Left lung (tissue), 10 donors: ENCODE measurements around the gene IGF1R. TPM values are rescaled to one million over a fixed set of nuclear protein-coding genes. Genes with fewer than 3 reads are reported as not detected.

Source experiments
- ATAC-seq: fragments of 200-7000 bp; cut with Tn5 transposase; one replicate; pipeline ENCODE4 v1.9.1; 2020; ENCODE audit warnings: moderate library complexity
- DNase-seq, 4 donors: peaks; one replicate each; pipeline ENCODE4 v3.0.0-alpha.2; 2013 to 2020
- H3K27ac ChIP-seq, 2 donors: fragments of 200-600 bp; sonication (generic) in 1 of 2; one replicate each; pipeline versions ENCODE4 v1.5.0 to v1.8.0; 2020 to 2021
- H3K27me3 ChIP-seq, 2 donors: fragments of 200-600 bp; sonication (generic) in 1 of 2; one replicate each; pipeline versions ENCODE4 v1.5.0 to v1.8.0; 2020 to 2021
- H3K36me3 ChIP-seq, 2 donors: fragments of 200-600 bp; sonication (generic) in 1 of 2; one replicate each; pipeline versions ENCODE4 v1.5.0 to v1.8.0; 2020 to 2021
- H3K4me1 ChIP-seq, 2 donors: fragments of 200-600 bp; one replicate each; pipeline ENCODE4 v1.8.0; 2021
- H3K4me3 ChIP-seq, 2 donors: fragments of 200-600 bp; sonication (generic) in 1 of 2; one replicate each; pipeline versions ENCODE4 v1.5.0 to v1.8.0; 2020 to 2021; ENCODE audit warnings: mild to moderate bottlenecking in 1 of 2
- H3K9me3 ChIP-seq, 2 donors: fragments of 200-600 bp; sonication (generic) in 1 of 2; one replicate each; pipeline versions ENCODE4 v1.5.0 to v1.8.0; 2020 to 2021
- CTCF ChIP-seq, 2 donors: fragments of 200-600 bp; sonication (generic) in 1 of 2; IDR thresholded peaks; one replicate each; pipeline versions ENCODE4 v1.5.0 to v1.8.0; 2021; ENCODE audit warnings: antibody characterized with exemption in 2 of 2
- intact Hi-C, 2 donors: fragments of 100-400 bp; cut with DNase I; formaldehyde crosslinking; loops; one replicate each; pipeline versions ENCODE4 v1.11.2 to v1.14.2; 2022
- polyA plus RNA-seq, 6 donors: library from polyadenylated mRNA; unstranded; fragments of 120-200 nt; gene quantifications; one replicate each; pipeline ENCODE4 v1.2.1, GENCODE V29; 2013; ENCODE audit not compliant: insufficient read length in 6 of 6
- total RNA-seq, 2 donors: library from RNA; stranded (reverse); fragmentation: NEBNext Ultra II Directional; extraction: Animal tissue kit (Norgen Biotek cat#: 25700); gene quantifications; one replicate each; pipeline ENCODE4 v1.2.1, GENCODE V29; 2021
- donor health status: DM: no; HTN: yes; CAD: no.
- donor health status: DM: no; HTN: no; CAD: no.

The IGF1R gene
- total and polyA plus RNA-seq, 8 donors: 32.0 to 41.0 (median 37.0) TPM

DNA sequence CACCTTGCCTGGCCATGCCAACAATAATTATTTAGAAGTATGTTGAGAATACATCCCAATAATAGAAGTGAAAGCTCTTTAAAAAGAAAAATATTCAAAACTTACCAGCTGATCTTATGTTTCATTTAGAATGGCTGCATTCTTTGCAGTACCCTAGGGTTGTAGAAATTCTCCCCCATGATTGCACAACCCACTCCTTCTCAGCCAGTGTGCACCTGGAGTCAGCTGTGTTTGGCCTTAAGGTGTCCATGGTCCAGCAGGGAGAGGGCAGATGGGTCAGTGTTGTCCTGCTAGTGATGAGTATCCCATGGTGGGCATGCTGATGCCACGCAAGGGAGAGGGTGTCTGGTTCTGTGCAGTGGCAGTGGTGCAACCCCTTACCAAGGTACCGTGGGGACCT lies 117.3 kb downstream of the IGF1R start:
- no peak overlapping the region for H3K4me3 ChIP-seq
- no peak for TF ChIP-seq CTCF (IDR thresholded peaks at IDR 0.05)
- H3K36me3 ChIP-seq: no peaks in the 10 kb centered on the region
- no peaks in the 10 kb centered on the region for H3K9me3 ChIP-seq
- DNase-seq: no peak
- H3K27ac ChIP-seq: no peak overlapping the region
- intact Hi-C loops: no loop called here
- ATAC-seq: no peak
- H3K27me3 ChIP-seq: no peaks in the 10 kb centered on the region
- H3K4me1 ChIP-seq: peaks cover 10 to 12% of the 10 kb centered on the region in 2 donors

DNA sequence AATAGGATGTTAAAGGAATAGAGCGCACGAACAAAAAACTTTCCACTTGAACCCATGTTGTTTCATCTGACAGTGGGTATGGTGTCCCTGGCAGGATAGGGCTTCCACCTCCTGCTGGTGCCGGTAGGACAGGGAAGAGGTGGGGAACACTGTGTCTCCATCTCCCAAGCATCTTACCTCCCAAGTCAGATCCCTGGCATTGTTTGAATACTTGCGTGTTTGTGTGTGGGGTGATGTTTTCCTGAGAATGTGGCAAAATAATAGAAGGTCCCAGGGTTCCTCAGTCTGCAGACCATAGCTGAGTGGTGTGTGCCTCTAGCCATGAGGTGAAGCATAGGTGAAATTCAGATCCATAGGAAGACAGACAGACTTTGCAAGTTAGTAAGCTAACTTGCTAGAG lies 119.4 kb downstream of the IGF1R start:
- no peaks in the 10 kb centered on the region for H3K36me3 ChIP-seq
- intact Hi-C loops: no loop called here
- peaks cover 5 to 6% of the 10 kb centered on the region in 2 donors for H3K4me1 ChIP-seq
- no peaks in the 10 kb centered on the region for H3K27me3 ChIP-seq
- TF ChIP-seq CTCF (IDR thresholded peaks at IDR 0.05): no peak
- no peaks in the 10 kb centered on the region for H3K9me3 ChIP-seq
- no peak overlapping the region for H3K27ac ChIP-seq
- DNase-seq (no peak), ATAC-seq (no peak)
- no peak overlapping the region for H3K4me3 ChIP-seq

DNA sequence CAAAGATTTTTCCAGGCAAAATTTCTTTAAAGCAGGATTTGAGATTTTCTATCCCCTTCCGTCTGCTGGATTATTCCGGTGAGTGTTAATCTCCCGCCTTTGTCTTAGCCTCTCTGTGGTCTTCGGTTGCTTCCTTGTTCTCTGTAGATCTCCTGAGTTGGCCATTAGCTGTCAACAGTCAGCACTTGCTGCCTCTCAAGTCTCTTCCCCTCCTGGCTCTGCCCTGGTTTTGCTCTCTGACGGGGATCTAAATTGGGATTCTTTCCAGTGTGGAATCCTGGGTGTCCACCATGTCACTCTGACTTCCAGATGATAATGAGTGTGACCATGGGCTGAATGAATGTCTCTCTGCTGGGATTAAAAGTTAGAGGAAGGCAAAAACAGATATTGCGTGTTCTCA lies 121.5 kb downstream of the IGF1R start:
- Histone ChIP-seq H3K4me1 (peaks cover 0 to 5% of the 10 kb centered on the region in 2 donors), H3K36me3 (no peaks in the 10 kb centered on the region), H3K4me3 (no peak overlapping the region), H3K9me3 (no peaks in the 10 kb centered on the region), H3K27me3 (no peaks in the 10 kb centered on the region), H3K27ac (no peak overlapping the region)
- ATAC-seq (no peak), DNase-seq (no peak)
- intact Hi-C loops: loop anchor here in 1 of 2 donors (10.0 kb wide), 2 partner anchors 135 to 295 kb away; no protein-coding TSS in a partner anchor
- no peak for TF ChIP-seq CTCF (IDR thresholded peaks at IDR 0.05)

DNA sequence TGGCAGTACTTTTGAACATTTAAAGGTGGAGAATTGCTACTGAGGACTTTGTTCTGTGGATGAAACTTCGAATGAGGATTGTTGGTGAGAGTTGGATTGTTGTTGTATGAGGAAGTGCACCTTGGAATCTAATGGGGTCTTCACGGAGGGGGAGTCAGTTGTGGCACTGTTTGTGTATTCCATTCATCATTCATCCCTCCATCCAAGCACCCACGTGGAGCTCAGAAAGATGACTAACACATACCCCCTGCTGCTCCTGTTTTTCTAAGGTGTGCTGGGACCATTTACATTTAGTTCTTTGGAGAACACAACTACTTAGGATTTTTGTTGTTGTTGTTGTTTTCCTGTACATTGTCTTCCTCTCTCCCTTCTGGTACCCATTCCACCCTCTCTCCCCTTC lies 122.6 kb downstream of the IGF1R start:
- Histone ChIP-seq H3K27ac (no peak overlapping the region), H3K36me3 (no peaks in the 10 kb centered on the region), H3K27me3 (no peaks in the 10 kb centered on the region), H3K4me3 (no peak overlapping the region), H3K4me1 (peaks cover 0 to 14% of the 10 kb centered on the region in 2 donors), H3K9me3 (no peaks in the 10 kb centered on the region)
- intact Hi-C loops: loop anchor here in 1 of 2 donors (10.0 kb wide), 2 partner anchors 134 to 294 kb away; no protein-coding TSS in a partner anchor
- no peak for DNase-seq
- TF ChIP-seq CTCF (IDR thresholded peaks at IDR 0.05): no peak
- ATAC-seq: no peak

GRCh38 chr15:98771541-98771940 lies 123.2 kb downstream of the IGF1R start:
- no peak for ATAC-seq
- H3K4me3 ChIP-seq: no peak overlapping the region
- DNase-seq: no peak
- peaks cover 3 to 18% of the 10 kb centered on the region in 2 donors for H3K4me1 ChIP-seq
- no peaks in the 10 kb centered on the region for H3K27me3 ChIP-seq
- no peaks in the 10 kb centered on the region for H3K9me3 ChIP-seq
- H3K27ac ChIP-seq: no peak overlapping the region
- intact Hi-C loops: loop anchor here in 1 of 2 donors (10.0 kb wide), 2 partner anchors 133 to 293 kb away; no protein-coding TSS in a partner anchor
- H3K36me3 ChIP-seq: no peaks in the 10 kb centered on the region
- no peak for TF ChIP-seq CTCF (IDR thresholded peaks at IDR 0.05)
